Measurements from ENCODE around the gene PSTPIP1. TPM values are rescaled to one million over a fixed set of nuclear protein-coding genes. Genes with fewer than 3 reads are reported as not detected.

Gene PSTPIP1
- polyA plus RNA-seq, 1 donor from 2014 or later: not detected

GRCh38 chr15:77032052-77032646, 37.2 kb downstream of the PSTPIP1 start:
- Histone ChIP-seq H3K4me3 (ENCODE audit: low read length) (no peak overlapping the region), H3K9me3 (ENCODE audit: low read length) (no peaks in the 10 kb centered on the region)

More at GRCh38 chr15:77032052-77032646, 37.2 kb downstream of the PSTPIP1 start:
- Histone ChIP-seq H3K4me2 (ENCODE audit: low read length) (no peak overlapping the region), H3K27me3 (ENCODE audit: insufficient read depth, low read depth, low read length) (no peaks in the 10 kb centered on the region), H3F3A (ENCODE audit: insufficient read depth, low read length, poor library complexity, severe bottlenecking) (no peaks in the 10 kb centered on the region), H3K79me2 (replicated peaks; ENCODE audit: insufficient read depth, low read length) (no peaks in the 10 kb centered on the region), H2AFZ (ENCODE audit: low read depth, low read length) (no peak overlapping the region), H4K20me1 (ENCODE audit: insufficient read depth) (no peaks in the 10 kb centered on the region), H3K9ac (ENCODE audit: low read length) (no peak overlapping the region), H3K9me2 (ENCODE audit: insufficient read depth, low read length) (no peaks in the 10 kb centered on the region), H3K27ac (ENCODE audit: low read length) (no peak overlapping the region), H3K36me3 (ENCODE audit: insufficient read depth, low read length) (no peaks in the 10 kb centered on the region)
- TF ChIP-seq RAD21 (conservative IDR thresholded peaks at IDR 0.05) (no peak), EZH2 (IDR thresholded peaks at IDR 0.05; ENCODE audit: borderline replicate concordance, insufficient read depth, low read length, poor library complexity, severe bottlenecking) (no peak), MXI1 (conservative IDR thresholded peaks at IDR 0.05; ENCODE audit: poor library complexity, severe bottlenecking) (no peak), REST (IDR thresholded peaks at IDR 0.05; ENCODE audit: borderline replicate concordance) (no peak), SMC3 (conservative IDR thresholded peaks at IDR 0.05; ENCODE audit: poor library complexity) (no peak), EP300 (conservative IDR thresholded peaks at IDR 0.05; ENCODE audit: poor library complexity, severe bottlenecking) (no peak), TAF1 (IDR thresholded peaks at IDR 0.05; ENCODE audit: low read depth) (no peak), CTCF (IDR thresholded peaks at IDR 0.05; ENCODE audit: poor library complexity, severe bottlenecking) (no peak), POLR2AphosphoS5 (IDR thresholded peaks at IDR 0.05) (no peak)

Measured in neural cell (in vitro differentiated cells).